Measurements from ENCODE around the gene SLC13A1.
A peak's percentile ranks its signal among the peaks of the same experiment; 100 is the strongest.
"Not testable (repeated sequence)": the region's sequence is repeated elsewhere in the genome, so short reads cannot be mapped to it uniquely, and the experiment has no call there.

Gene SLC13A1

DNA sequence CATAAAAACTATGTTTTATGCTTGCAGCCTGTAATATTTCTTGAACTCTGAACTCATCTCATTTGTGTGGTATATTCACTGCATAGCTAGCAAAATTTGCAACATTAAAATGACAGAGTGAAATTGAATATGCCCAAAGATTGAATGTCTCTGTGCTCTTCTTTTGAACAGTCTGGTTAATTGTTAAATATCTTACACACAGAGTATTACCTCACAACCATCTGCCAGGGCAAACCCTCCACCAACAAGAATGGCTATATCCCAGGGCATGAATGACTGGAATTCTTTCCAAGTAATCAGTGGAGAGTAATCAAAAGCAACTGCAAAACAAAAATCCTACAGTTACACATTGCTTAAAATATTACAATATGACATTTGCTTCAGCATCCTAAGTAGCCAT is 76.9 kb downstream of the SLC13A1 start:
- peak; percentile 84 for DNase-seq

- no peak for DNase-seq
Observed at GRCh38 chr7:123120286-123120685, 79.5 kb downstream of the SLC13A1 start.

- no peak for DNase-seq
Observed at GRCh38 chr7:123115331-123115730, 84.4 kb downstream of the SLC13A1 start.

- no peak for DNase-seq
Observed at GRCh38 chr7:123114288-123114687, 85.5 kb downstream of the SLC13A1 start.

- DNase-seq, result no peak
Observed at GRCh38 chr7:123112833-123113232, 86.9 kb downstream of the SLC13A1 start.

- DNase-seq, result no peak
Observed at GRCh38 chr7:123099712-123100111, 100.1 kb downstream of the SLC13A1 start.

DNA sequence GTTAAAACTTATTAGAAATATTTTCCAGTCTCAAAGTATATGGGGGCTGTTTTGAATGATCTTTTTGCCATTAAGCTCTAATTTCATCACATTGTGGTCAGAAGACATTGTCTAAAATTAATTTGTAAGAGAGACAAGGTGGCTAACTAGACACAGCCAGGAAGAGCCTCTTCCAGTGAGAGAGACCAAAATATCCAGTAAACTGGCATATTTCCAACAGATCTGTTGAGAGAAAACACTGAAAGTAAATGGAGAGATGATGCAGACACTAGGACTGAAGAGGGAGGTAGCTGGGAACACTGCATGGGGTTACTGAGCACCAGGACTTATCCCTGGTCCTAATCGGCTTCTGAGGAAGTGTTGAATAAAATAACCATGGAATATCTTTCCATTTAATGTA is 102.8 kb downstream of the SLC13A1 start:
- DNase-seq, result peak; percentile 75

DNA sequence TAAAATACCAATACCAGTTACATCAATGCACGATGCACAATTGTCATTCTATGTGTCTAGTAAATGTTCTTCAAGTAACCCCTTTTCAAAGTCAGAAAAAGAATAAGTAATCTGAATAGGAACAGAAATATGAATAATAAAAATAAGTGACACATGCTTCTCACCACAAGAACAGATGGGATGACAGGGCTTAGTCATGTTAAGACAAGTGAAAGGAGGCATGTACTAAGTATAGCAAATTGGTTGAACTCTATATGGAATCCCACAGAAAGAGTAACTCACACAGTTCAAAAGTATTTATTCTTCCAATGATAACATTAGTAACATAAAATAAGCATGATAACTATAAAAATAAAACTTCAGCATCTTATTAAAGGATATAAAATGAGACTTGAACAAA is 103.3 kb downstream of the SLC13A1 start:
- DNase-seq, result peak; percentile 86

DNA sequence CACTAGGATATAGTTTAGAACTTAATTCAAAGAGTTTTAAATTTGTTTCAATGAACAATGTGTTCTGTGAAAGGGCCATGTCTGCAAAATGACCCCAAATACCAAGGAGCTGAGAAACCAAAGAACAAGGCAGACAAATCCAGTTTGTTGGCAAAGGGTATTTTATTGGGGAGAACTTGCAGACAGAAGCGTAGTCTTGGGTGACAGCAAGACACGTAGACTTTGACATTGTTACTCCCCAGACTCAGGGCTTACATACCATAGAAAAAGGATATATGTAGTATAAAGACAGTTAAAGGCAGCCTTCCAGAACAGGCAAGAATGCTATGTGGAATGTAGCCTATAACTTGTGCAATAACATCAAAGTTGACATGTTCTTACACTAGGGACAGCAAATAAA is 109.3 kb downstream of the SLC13A1 start:
- no peak for DNase-seq

DNA sequence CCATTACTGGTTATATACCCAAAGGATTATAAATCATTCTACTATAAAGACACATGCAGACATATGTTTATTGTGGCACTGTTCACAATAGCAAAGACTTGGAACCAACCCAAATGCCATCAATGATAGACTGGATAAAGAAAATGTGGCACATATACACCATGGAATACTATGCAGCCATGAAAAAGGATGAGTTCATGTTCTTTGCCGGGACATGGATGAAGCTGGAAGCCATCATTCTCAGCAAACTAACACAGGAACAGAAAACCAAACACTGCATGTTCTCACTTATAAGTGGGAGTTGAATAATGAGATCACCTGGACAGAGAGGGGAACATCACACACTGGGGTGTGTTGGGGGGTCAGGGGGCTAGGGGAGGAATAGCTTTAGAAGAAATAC is 112.9 kb downstream of the SLC13A1 start:
- DNase-seq, result not testable (repeated sequence)

DNA sequence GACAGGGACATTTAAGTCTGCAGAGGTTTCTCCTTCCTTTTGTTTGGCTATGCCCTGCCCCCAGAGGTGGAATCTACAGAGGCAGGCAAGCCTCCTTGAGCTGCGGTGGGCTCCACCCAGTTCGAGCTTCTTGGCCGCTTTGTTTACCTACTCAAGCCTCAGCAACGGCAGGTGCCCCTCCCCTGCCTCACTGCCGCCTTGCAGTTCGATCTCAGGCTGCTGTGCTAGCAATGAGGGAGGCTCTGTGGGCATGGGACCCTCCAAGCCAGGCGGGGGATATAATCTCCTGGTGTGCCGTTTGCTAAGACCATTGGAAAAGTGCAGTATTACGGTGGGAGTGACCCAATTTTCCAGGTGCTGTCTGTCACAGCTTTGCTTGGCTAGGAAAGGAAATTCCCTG is 114.9 kb downstream of the SLC13A1 start:
- not testable (repeated sequence) for DNase-seq

DNA sequence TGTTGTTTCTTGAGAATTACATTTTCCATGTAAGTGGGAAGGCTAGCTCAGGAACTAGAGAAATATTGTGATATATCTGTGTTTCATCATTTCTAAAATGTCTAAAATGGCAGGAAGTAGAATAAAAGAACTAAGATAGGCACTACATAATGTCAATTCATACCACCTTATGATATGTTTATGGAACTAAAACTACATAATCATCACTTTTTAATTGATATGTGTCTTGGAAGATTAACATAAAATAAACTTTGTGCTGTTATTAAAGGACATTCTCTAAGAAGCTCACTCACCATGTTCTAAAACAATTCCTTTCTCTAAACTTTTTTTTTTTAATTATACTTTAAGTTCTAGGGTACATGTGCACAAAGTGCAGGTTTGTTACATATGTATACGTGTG is 120.7 kb downstream of the SLC13A1 start:
- no peak for DNase-seq

DNA sequence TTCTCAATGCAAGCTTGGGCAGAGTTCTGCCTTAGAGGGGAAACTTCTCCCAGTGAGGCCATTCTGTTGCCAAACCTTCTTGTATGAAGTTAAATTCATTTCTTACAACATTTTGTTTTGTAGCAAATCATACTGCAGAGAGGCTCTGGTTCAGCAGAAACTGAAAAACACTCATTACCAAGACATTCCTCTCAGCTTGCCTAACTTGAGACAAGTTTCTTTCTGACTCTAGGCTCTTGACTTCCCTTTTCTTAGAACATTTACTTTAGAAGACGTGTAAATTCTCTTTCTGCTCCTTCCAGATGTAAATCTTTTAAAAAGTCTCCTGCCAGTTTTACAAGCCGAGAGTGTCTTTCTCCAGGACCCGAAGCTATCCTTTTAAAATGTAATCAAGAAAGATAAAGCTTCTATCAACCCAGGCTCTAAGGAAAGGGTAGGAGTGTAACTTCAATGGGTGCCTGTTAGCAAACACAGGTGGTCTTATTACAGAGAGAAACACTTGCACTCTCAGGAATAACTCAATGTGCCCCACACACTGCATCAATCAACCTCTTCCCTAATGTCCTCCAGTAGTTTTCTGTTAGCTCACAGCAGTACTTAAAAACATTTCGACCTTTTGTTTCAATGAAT is 123.8 kb downstream of the SLC13A1 start:
- DNase-seq, result no peak

DNA sequence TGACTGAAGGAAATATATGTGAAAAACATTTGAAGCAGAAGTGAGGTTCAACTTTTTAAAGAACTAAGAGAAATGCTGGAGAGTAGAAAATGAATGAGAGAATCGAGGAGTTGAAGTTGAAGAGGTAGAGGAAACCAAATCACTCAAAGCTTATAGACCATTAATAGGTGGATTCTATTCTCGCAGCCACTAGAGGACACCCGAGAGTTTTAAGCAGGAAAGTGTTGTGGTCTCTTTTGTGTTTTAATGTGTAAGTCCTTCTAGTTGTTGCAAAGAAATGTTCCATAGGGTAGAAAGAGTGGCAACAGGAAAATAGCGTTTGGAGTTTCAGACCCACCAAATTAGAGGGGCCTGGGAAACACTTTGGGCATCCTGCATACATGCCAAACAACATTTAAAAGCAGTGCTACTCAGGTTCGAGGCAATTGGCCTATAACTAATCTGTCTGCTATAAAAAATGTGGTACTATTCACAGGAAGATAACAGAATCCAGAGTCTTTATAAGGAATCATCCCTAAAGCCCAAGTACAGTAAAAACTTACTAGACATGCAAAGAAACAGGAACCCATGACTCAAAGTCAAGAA is 129.0 kb downstream of the SLC13A1 start:
- DNase-seq, result peak; percentile 47

GRCh38 chr7:123067814-123068213 is 132.0 kb downstream of the SLC13A1 start:
- DNase-seq, result no peak
